ENCODE data around the gene DCTN2. TPM values are rescaled to one million over a fixed set of nuclear protein-coding genes. Genes with fewer than 3 reads are reported as not detected.

DCTN2 gene
- total RNA-seq, 1 experiment from 2014 or later, result 129 TPM

DNA sequence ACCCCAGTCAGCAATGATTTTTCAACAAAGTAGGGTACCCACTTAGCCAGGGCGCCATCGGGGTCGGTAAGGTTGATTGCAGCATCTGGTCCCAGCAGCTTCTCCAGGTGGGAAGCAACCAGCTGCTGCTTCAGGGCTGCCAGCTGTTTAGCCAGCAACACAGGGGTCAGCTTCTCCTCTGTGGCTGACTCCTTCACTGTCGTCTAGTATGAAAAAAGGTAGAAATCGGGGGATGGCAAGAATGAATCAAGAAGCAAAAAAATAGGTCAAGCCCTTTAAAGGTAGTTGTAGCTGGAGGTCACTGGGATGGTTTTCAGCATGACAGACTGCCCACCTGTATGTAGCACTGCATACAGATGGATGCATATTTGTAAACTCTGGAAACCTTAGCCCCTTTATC is 12.7 kb downstream of the DCTN2 start:
- Histone ChIP-seq H3K4me1 (ENCODE audit: insufficient read depth, low read length, poor library complexity, severe bottlenecking) (no peaks in the 10 kb centered on the region), H3K27ac (ENCODE audit: low read depth, low read length, poor library complexity, severe bottlenecking) (no peak overlapping the region), H3K36me3 (ENCODE audit: insufficient read depth, low read length, poor library complexity, severe bottlenecking) (peaks cover 61% of the 10 kb centered on the region), H3K27me3 (replicated peaks; ENCODE audit: insufficient read depth, low read depth, low read length, poor library complexity) (no peaks in the 10 kb centered on the region), H3K4me3 (ENCODE audit: low read depth, low read length, poor library complexity, severe bottlenecking) (no peak overlapping the region), H3K9me3 (ENCODE audit: low read depth, low read length, poor library complexity, severe bottlenecking) (no peaks in the 10 kb centered on the region)
- no peak for TF ChIP-seq EZH2 (IDR thresholded peaks at IDR 0.05; ENCODE audit: borderline replicate concordance, low read depth, low read length, poor library complexity, severe bottlenecking)
- TF ChIP-seq, protein P1, sequence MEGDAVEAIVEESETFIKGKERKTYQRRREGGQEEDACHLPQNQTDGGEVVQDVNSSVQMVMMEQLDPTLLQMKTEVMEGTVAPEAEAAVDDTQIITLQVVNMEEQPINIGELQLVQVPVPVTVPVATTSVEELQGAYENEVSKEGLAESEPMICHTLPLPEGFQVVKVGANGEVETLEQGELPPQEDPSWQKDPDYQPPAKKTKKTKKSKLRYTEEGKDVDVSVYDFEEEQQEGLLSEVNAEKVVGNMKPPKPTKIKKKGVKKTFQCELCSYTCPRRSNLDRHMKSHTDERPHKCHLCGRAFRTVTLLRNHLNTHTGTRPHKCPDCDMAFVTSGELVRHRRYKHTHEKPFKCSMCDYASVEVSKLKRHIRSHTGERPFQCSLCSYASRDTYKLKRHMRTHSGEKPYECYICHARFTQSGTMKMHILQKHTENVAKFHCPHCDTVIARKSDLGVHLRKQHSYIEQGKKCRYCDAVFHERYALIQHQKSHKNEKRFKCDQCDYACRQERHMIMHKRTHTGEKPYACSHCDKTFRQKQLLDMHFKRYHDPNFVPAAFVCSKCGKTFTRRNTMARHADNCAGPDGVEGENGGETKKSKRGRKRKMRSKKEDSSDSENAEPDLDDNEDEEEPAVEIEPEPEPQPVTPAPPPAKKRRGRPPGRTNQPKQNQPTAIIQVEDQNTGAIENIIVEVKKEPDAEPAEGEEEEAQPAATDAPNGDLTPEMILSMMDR (conservative IDR thresholded peaks at IDR 0.05; ENCODE audit: low read depth, low read length), result no peak
- no peak for DNase-seq (ENCODE audit: low spot score)
- no TSS peak for BruUV-seq (replicated peaks)
- ChIA-PET POLR2A (ENCODE audit: low non-redundant PET) (no interaction called here), CTCF (no interaction called here)
- intact Hi-C loops (cut with micrococcal nuclease; ENCODE audit: unreplicated experiment), result no loop called here

DNA sequence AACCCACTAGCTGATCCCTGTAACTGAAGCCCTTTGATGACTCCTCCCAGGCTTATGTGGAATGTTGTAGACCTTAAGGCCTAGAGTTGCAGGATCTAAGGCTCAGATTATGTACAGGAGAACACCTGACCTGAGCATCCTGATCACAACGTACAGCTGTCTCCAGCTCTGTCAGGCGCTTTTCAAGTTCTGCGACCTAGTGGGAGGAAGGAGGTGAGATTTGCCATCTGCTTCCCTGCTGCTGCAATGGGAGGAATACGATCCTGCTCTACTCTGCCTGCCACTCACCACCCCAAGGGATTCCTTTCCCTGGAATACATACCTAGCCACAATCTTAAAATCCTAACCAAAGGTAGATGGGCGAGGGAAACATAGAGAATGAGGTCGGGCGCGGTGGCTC is 13.9 kb downstream of the DCTN2 start:
- ChIA-PET CTCF (no interaction called here), POLR2A (ENCODE audit: low non-redundant PET) (no interaction called here)
- TF ChIP-seq EZH2 (IDR thresholded peaks at IDR 0.05; ENCODE audit: borderline replicate concordance, low read depth, low read length, poor library complexity, severe bottlenecking), result no peak
- TF ChIP-seq, protein P1 (conservative IDR thresholded peaks at IDR 0.05; ENCODE audit: low read depth, low read length), result no peak
- H3K9me3 ChIP-seq (ENCODE audit: low read depth, low read length, poor library complexity, severe bottlenecking), result no peaks in the 10 kb centered on the region
- intact Hi-C loops (cut with micrococcal nuclease; ENCODE audit: unreplicated experiment), result no loop called here
- H3K36me3 ChIP-seq (ENCODE audit: insufficient read depth, low read length, poor library complexity, severe bottlenecking), result peaks cover 66% of the 10 kb centered on the region
- no peak for DNase-seq (ENCODE audit: low spot score)
- H3K27me3 ChIP-seq (replicated peaks; ENCODE audit: insufficient read depth, low read depth, low read length, poor library complexity), result no peaks in the 10 kb centered on the region
- H3K4me1 ChIP-seq (ENCODE audit: insufficient read depth, low read length, poor library complexity, severe bottlenecking), result no peaks in the 10 kb centered on the region
- H3K27ac ChIP-seq (ENCODE audit: low read depth, low read length, poor library complexity, severe bottlenecking), result no peak overlapping the region
- BruUV-seq (replicated peaks), result no TSS peak
- no peak overlapping the region for H3K4me3 ChIP-seq (ENCODE audit: low read depth, low read length, poor library complexity, severe bottlenecking)

DNA sequence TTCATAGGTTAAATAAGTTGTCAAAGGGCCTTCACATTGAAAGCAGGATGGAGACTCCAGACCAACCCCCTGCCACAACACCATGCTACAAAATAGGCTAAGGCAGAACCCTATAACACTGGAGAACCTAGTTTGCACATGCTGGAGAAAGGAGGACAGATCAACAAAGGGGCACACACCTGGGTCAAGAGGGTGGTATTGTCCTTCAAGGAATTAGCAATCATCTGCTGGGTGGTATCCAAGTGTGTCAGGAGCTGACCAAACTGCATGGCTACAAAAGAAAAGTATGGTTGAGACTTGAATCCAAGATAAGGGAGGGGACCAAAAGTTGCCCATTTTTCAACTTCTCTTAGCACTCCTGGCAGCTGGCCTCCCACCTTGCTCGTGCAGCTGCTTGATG is 15.2 kb downstream of the DCTN2 start:
- CTCF ChIA-PET, result no interaction called here
- BruUV-seq (replicated peaks), result no TSS peak
- no peak for TF ChIP-seq EZH2 (IDR thresholded peaks at IDR 0.05; ENCODE audit: borderline replicate concordance, low read depth, low read length, poor library complexity, severe bottlenecking)
- TF ChIP-seq, protein P1 (conservative IDR thresholded peaks at IDR 0.05; ENCODE audit: low read depth, low read length), result no peak
- H3K9me3 ChIP-seq (ENCODE audit: low read depth, low read length, poor library complexity, severe bottlenecking), result no peaks in the 10 kb centered on the region
- POLR2A ChIA-PET (ENCODE audit: low non-redundant PET), result interaction anchor here (0.9 kb wide), 1 partner anchor 15 kb away, joined by 4 read pairs; the partner anchor contains the start of gene DCTN2
- H3K4me1 ChIP-seq (ENCODE audit: insufficient read depth, low read length, poor library complexity, severe bottlenecking), result no peaks in the 10 kb centered on the region
- no peak overlapping the region for H3K27ac ChIP-seq (ENCODE audit: low read depth, low read length, poor library complexity, severe bottlenecking)
- peaks cover 78% of the 10 kb centered on the region for H3K36me3 ChIP-seq (ENCODE audit: insufficient read depth, low read length, poor library complexity, severe bottlenecking)
- intact Hi-C loops (cut with micrococcal nuclease; ENCODE audit: unreplicated experiment), result no loop called here
- H3K4me3 ChIP-seq (ENCODE audit: low read depth, low read length, poor library complexity, severe bottlenecking), result no peak overlapping the region
- no peaks in the 10 kb centered on the region for H3K27me3 ChIP-seq (replicated peaks; ENCODE audit: insufficient read depth, low read depth, low read length, poor library complexity)
- DNase-seq (ENCODE audit: low spot score), result no peak

All from A673 (cell line).